CD4-positive, alpha-beta T cell treated with Interleukin-15 for 4 hours (primary cell): Measurements from ENCODE around the gene SPATA21.

ENCODE experiments used
- DNase-seq: peaks from one replicate; pipeline ENCODE4 v3.0.0-alpha.2; 2020; ENCODE audit warnings: low spot score

Gene SPATA21

DNA sequence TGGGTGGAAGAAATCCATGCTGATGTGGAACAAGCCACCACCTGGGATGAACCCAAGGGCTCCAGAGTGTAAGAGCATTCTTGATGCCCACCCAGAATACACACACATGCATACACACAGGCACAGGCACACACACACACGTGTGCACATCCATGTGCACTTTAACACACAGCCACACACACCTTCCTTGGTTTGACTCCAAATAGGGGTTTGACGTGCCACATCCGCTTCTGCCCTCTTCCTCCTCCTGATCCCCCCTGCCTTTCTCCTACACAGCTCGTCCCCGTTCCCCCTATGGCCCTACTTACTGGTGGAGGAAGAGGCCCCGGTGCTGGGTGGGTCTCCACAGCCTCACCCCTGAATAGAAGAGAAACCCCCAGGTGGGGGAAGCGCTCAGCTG is 16.0 kb downstream of the SPATA21 start:
- no peak for DNase-seq

DNA sequence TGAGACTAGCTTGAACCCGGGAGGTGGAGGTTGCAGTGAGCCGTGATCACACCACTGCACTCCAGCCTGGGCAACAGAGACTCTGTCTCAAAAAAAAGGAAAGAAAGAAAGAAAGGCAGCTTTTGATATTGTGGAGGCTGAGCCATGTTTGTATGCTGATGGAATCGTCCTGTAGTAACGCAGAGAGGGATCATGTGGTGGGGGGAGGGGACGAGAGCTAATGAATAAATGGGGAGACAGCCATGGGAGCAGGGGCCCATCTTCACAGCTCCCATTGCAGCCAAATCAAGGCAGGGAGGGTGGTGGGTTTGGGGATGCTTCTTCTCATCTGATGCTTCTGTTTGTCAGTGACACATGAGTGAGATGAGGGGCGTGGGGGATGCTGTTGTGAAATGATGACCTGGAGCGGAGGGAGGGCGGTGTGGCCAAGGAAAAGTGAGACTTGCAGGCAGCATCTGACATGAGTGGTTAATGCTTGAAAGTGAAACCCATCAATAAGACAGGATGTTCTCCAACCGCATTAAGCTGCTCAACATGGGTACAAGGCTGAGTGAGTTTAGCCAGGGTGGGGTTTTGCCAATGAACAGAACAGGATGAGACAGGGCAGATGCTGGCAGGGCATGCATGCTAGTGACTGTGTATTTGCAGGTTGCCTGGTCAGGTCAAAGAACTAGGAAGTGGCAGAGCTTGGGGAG is 16.7 kb downstream of the SPATA21 start:
- peak; percentile 70 for DNase-seq

DNA sequence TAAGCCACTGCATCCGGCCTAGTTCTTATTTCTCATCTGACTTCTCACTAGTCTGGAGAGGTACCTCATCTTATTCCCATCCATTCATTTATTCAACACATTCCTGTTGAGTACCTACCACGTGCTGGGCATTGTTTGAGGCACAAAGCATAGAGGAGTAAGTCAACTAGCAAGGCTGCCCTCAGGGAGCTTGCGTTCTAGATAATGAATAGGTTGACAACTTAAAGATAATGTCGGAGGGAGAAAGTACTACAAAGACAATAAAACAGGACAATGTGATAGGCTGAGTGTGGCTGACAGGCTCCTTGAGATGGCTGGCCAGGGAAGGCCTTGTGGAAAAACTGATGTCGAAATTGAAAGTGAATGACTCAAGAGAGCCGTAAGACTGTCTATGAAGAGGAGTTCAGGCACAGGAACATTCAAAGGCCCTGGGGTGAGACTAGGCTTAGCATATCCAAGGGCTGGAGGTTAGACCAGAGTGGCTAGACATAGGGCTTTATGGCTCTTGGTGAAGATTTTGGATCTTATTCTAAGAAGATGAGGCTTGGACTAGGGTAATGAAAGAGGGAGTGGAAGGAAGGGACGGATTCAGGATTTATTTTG is 18.3 kb downstream of the SPATA21 start:
- DNase-seq = no peak

DNA sequence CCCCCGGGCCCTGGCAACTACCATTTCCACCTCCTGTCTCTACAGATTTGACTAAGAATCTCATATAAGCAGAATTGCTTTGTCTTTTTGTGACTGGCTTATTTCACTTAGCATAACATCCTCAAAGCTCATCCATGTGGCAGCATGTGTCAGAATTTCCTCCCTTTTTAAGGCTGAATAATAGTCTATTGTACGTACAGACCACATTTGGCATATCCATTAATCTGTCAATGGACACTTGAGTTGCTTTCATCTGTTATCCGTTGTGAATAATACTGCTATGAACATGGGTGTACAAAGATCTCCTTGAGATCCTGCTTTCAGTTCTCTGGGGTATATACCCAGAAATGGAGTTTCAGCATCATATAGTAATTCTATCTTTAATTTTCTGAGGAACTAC is 24.0 kb downstream of the SPATA21 start:
- DNase-seq = no peak

DNA sequence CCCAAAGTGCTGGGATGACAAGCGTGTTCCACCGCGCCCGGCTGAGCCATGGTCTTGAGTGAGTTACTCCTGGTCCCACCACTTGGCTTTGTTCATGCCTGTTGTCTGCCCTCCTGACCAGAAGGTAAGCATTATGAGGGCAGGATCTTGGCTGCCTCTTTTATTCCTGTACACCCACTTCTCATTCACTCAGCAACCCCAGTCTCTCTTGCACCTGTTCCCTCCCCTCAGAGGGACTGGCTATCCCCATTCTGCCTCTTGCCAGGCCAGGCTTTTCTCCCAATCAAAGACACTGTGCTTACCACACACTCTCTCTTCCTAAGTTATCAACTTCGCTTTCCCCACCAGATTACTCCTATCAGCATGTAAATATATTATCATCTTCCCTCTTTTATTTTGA is 26.4 kb downstream of the SPATA21 start:
- no peak for DNase-seq

DNA sequence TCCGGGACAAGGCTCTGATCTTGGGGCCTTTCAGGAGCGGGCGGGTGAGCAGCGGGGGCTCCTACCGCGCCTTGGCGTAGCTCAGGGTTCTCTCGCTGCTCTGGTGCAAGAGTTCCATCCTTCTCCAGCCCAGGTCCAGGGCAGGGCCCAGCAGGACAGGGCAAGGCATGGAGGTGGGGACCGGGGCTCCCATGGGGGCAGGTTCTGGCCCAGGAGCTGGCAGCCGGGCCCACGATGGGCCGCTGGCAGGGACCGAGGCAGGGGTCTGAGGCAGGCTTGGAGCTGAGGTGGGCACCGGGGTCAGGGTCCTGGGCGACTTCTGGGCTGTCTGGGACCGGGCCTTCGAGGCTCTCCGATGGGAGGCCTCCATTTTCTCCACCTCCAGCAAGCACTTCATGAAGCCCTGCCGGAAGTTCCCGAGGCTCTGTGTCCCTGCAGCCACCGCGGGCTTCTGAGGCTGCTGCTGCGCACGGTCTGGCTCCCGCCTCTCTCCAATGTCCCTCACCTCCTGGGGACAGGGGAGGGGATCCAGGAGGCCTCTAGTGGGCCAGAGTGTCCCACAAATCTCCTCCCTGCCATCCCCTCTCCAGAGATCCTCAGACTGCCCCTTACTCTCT is 27.6 kb downstream of the SPATA21 start:
- no peak for DNase-seq

DNA sequence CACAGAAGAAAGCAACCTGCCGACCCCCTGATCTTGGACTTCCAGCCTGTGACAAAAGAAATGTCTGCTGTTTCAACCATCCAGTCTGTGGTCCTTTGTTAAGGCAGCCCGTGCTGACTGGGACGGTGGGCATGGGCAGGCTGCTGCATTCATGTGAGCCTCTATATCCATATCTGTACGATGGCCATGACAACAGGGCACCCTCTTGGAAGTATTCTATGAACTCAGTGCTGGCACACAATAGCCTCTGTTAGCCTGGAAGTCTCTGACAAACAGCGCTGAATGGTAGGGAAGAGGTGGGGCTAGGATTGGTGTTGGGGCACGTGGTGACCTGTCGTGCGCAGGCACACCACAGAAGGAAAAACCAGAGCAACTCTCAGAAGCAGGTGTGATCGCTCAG is 30.4 kb downstream of the SPATA21 start:
- no peak for DNase-seq

DNA sequence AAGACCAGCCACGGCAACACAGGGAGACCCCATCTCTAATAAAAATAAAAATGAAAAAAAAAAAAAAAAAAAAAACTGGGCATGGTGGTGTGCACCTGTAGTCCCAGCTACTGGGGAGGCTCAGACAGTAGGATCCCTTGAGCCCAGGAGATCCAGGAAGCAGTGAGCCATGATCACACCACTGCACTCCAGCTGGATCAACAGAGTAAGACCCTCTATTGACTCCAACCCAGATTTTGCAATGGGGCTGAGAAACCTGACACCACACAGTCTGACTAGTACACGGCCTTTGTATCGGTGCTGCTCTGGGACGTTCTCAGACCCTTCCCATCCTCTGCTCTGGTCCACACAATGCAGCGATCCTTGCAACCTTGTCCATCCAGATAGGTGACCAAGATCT is 31.8 kb downstream of the SPATA21 start:
- DNase-seq = no peak

DNA sequence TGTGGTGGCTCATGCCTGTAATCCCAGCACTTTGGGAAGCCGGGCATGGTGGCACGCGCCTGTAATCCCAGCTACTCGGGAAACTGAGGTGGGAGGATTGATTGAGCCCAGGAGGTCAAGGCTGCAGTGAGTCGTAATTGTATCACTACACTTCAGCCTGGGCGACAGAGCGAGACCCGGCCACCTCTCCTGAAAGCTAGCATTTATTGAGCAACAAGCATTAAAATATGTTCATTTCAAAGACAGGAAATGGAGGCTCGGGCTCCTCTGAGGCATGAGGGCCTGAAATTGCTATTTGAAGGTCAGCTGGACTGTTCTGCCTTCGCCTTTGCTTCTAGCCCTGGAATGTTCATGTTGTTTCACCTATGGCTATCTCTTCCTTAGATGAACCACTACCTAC is 34.5 kb downstream of the SPATA21 start:
- no peak for DNase-seq

DNA sequence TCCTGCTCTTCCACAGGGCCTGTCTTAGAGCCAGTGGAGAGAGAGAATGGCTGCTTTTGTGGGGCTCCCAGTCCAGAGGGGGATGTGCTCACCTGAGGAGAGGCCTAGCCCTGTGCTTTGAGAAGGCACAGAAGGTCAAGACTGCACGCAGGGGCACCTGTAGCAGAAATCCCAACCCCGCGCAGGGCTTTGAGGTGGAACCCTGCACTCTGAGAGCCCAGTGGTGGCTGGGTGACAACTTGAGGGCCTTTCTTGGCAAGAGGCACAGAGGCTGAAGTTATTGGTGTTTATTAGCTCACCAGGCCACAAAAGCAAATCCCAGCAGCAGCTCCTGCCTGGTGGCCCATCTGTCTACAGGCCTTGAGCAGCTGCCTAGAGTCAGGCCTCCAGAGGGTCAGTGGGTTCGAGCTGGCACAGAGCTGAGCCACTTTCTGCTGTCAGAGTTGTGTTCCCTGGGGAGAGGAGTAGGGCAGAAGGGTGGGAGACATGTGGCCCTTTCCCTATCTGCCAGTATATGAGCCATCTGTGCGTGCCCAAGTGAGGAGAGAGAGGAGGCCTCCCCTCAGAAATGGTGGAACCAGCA is 38.8 kb downstream of the SPATA21 start:
- DNase-seq = no peak

DNA sequence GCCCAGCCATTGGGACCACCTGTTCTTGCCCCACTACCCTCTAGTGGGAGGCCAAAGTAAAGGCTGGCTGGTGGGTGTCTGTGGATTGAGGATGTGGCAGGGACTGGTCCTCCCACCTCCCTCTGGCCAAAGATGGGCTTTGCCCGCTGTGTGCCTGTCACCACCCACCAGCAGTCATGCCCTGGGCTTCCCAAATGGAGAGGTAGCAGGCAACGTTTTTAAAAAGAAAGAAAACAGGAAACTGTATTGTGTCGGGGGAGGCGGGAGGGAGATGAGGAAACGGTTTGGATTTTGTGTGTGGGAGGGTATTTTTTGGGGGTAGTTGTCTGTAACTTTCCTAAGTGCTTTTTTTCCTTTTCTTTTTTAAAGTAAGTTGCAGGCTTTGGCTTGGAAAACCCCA is 40.1 kb downstream of the SPATA21 start:
- DNase-seq = no peak

DNA sequence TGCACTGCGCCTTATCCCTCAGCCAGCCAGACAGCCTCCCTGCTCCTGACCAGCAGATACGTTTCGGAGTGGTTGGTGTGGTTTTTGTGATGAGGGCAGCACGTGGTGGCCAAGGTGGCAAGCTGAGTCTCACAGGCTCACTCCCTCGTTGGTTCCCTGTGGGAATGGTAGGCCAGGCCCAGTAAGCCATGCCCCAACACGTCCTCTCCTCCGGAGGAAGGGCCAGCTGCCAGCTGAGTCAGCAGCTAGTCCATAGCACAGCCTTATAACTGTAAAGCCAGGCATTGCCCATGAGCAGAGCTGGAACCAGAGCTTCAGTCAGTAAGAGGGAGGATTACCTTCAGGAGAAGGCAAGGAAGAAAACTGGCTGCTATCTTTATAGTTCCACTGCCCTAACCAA is 40.6 kb downstream of the SPATA21 start:
- no peak for DNase-seq

DNA sequence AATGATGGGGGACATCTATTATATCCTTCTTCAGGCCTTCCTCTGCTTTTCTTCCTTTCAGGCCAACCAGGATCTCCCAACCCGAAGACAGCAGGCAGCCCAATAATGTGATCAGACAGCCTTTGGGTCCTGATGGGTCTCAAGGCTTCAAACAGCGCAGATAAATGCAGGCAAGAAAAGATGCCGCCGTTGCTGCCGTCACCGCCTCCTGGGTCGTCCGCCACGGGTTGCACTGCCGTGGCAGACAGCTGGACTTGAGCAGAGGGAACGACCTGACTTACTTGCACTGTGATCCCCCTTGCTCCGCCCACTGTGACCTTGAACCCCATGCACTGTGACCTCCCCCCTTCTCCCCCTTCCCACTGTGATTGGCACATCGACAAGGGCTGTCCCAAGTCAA is 42.2 kb downstream of the SPATA21 start:
- no peak for DNase-seq

DNA sequence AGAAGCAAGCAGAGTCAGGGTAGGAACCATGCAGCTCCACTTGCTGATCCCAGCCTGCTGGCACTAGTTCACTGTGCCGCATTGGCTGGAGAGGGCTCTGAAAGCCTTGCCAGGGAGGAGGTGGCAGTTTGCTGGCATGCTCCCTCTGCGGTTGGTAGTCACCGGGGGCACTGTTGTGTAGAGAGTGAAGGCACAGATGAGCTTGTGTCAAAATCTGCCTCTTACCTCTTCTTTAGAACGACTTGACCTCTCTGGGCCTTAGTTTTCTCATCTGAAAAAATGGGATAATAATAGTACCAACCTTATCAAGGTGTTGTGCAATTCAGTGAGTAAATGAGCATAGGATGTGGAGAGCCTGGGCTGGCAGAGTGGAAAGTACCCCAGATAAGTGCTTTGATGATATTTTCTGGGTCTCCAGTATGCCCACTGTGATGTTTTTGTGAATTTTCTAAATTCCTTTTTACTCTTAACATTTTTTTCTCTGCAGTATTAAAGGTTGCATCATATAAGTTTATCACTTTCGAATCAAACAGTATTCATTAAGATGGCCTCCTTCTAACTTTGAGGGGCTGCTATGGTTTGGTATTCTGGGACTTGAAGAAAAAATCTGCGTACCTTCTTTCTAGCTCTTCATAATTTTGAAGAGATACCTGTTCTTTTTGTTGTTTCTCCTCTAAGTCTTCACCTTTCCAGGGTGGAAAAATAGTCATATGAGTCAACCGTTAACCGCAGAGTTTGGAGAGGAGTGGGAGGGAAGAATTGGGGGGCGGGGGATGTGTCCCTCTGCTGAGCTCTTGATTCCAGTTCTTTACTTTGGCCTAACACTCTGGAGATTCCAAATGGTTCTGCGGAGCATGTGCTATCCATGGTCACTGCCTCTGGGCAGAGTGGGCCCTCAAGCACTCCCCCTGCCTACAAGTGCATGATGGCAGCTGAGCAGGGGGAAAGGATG is 43.4 kb downstream of the SPATA21 start:
- no peak for DNase-seq

DNA sequence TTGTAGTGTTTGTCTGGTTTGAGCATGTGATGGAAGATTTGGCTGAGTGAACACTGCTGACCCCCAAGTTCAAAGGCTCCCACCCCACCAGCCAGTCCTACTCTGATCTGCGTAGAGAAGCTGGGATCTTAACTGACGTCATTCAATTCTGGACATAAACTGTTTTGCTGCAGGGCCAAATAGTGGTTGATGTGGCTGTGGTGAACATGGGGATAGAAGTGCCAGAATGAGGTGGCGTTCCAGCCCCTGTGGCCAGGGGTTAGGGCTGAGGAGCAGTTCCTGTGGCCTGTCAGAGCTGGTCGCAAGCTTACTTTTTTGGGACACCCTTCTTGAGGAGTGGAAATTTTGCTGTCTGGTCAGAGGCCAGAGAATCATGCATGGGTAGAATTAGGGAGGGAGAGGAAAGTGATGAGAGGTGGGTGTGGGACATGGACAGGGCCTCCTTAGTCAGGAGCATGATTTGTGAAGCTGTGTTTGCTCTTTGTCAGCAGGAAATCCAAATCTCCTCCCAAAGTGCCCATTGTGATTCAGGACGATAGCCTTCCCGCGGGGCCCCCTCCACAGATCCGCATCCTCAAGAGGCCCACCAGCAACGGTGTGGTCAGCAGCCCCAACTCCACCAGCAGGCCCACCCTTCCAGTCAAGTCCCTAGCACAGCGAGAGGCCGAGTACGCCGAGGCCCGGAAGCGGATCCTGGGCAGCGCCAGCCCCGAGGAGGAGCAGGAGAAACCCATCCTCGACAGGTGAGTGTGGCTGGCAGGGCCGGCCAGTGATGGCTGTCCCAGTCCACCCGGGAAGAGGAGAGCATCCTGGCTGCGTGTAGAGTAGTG is 44.3 kb downstream of the SPATA21 start:
- DNase-seq = no peak

DNA sequence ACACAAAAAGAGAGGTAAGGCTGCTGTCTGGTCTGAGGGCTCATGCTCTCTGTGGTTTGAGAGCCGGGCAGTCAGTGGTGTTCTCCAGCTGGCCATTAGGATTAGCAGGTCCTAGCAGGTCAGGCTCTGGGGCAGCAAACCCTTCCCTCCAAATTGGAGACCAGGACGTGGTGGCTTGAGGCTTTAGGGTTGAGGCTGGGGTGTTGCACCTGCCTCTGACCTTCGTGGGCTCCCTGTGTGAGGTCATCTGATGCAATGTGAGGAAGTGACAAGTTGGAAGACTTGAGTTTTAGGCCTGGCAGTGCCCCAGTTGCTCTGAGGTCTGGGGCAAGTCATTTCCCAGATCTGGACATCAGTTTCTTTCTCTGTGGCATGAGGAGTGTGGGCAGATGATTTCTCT is 45.8 kb downstream of the SPATA21 start:
- DNase-seq = no peak

DNA sequence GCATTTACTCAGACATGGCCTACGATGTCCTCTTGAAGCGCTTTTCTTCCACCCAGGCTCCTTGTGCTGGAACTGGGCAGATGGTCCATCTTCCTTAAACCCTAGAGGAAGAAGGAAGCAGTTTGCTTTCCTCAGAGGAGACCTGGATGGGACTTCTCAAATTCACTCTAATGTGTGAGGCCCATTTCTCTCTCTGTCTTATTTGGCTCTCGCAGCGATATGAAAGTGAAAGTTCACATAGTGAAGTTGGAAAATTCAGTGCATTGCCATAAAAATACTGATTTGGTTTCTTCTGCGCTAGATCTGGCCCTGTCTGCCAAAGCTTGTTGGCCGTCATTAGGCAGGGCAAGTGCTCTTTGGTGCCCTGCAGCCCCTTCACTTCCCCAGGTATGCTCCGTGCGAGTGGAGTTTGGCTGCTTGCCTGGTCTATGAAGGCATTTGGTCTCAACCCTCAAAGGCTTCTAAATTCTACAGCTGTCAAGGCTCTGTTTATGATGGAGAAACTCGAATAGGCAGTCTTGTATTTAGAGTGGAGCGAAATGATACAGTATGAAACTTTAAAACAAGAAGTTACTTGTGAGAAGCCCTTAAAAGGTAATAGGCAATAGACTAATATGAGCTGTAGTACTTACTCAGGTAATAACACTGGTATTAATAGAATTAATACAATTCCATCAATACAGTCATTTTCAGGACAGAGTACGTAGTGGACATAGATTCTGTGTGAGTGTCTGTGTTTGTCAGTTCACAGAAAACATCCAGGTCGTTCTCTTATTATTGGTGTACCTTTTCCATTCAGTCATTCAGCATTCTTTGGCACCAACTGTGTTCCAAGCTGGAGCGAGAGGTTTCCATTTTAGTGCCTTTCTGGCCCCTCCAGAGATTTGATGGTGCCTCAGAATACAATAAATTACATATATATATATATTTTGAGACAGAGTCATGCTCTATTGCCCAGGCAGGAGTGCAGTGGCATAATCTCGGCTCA is 49.7 kb downstream of the SPATA21 start:
- DNase-seq = peak; percentile 18

DNA sequence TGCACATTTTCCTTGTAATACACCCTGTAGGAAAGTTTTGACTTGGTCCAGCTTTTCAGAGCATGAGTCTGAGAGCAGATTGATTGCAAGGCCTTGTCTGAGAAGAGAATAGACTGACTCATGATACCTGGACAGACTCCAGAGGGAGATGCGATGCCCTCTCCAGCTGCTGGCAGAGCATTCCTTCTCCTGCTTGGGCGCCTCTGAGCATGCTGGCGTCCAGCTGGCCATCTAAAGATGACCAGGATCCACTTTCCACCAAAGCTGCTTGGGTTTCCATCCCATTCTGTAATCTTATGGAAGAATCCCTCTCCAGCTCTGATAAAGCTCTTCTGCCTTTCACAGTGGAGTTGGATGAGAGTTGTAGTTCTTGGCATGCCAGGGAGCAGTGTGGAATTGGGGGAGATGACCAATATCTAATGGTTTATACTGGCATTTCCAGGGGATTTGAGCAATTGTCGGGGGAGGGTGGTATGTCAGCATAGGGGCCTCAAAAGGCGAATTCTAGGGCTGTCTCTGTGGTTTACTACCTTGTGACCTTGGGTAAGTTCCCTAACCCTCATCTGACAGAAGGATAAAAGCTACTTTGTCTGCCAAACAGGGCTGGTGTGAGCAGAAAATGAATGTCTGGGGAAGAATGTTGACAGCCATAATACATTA is 50.6 kb downstream of the SPATA21 start:
- no peak for DNase-seq

DNA sequence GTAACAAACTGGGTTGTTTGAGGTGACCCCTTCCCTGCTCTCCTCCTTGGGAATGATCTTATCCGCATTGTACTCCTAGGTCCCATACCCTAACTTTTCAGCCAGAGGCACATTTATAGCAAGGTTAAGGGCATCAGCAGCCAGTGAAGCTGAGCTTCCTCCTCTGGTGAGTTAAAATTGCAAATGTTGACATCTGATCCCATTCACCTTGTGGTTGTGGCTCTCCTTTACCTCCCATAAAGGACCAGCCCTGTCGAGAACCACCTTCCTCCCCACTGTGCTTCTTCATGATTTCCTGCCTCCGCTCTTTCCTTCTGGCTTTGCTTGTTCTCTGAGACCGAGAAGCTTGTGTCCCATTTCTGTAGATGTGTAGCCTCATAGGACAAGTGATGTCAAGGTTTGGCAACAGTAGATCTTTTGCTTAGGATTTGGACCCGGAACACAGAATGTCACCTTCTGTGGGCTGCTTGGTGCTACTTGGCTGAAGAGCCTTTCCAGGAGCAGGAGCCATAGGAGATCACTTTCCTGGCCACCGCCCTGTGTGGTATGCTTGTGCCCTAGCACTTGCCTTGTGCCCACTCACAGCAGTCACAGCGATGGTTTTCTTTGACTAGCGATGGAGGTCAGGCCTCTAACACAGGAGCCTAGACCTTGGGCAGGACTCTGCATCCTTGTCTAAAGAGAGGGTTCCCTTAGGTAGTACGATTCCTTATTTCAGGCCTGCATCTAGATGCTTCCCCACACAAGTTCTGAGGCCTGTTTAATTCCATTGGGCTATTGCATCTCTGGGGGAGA is 51.4 kb downstream of the SPATA21 start:
- no peak for DNase-seq
